HG02588 (cell line): ENCODE results near the gene TEN1.
"Not testable (repeated sequence)": the region's sequence is repeated elsewhere in the genome, so short reads cannot be mapped to it uniquely, and the experiment has no call there.

Experiments used
- ATAC-seq: cut with Tn5 transposase; IDR thresholded peaks from one replicate; pipeline ENCODE4 v1.9.1; 2021; ENCODE audit warnings: mild to moderate bottlenecking, moderate library complexity; ENCODE audit not compliant: unreplicated experiment

TEN1 gene

GRCh38 chr17:76024353-76024752, 45.3 kb downstream of the TEN1 start:
- ATAC-seq, result no peak

GRCh38 chr17:76025294-76025693, 46.3 kb downstream of the TEN1 start:
- ATAC-seq, result no peak

DNA sequence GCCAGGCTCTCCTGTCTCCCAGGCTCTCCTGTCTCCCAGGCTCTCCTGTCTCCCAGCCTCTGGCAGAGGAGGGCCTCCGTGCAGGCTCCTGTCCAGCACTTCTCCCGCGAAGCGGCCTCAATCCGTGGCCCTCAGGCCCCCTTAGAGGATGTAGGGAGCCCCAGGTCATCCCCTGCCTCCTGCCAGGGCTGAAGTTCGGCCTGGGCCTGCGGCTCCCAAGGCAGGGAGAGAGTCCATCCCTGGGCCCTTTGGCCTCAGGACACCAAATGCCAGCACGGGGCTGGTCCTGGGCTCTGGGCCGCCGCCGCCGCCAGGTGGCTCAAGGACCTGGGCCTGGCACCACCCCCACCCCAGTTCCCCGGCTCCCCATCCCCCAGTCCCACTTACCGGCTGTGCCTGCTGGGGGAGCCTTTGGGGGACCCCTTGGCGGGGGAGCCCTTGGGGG, 47.7 kb downstream of the TEN1 start:
- no peak for ATAC-seq

GRCh38 chr17:76027159-76027839, 48.3 kb downstream of the TEN1 start, which contains the start of gene EVPL:
TSS of gene EVPL (minus strand) at chr17:76027306. CDS start at chr17:76027198, 108 bp downstream.
- no peak for ATAC-seq

- ATAC-seq, result no peak
These were observed 53.2 kb downstream of the TEN1 start for GRCh38 chr17:76032073-76032779.

- no peak for ATAC-seq
These were observed 53.7 kb downstream of the TEN1 start for GRCh38 chr17:76032780-76033108.

DNA sequence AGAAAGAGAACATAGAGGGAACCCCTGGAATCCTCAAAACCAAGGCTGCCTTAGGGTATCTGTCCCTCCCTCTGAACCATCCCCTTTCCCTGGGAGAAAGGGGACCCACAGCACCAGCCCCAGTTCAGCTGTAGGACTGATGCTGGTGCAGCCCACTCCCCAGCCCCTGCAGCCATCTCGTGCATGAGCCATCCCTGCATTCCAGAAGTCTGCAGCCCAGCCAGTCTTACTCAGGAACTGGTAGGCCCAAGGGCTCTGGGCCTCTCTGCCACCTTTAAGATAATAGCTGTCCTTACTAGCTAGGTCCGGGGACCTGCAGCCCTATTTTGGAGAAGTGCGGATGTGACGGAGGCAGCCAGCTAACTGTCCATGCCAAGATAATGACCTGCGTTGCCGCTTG, 54.1 kb downstream of the TEN1 start:
- ATAC-seq, result no peak

GRCh38 chr17:76034428-76035350, 55.6 kb downstream of the TEN1 start:
- ATAC-seq, result no peak

DNA sequence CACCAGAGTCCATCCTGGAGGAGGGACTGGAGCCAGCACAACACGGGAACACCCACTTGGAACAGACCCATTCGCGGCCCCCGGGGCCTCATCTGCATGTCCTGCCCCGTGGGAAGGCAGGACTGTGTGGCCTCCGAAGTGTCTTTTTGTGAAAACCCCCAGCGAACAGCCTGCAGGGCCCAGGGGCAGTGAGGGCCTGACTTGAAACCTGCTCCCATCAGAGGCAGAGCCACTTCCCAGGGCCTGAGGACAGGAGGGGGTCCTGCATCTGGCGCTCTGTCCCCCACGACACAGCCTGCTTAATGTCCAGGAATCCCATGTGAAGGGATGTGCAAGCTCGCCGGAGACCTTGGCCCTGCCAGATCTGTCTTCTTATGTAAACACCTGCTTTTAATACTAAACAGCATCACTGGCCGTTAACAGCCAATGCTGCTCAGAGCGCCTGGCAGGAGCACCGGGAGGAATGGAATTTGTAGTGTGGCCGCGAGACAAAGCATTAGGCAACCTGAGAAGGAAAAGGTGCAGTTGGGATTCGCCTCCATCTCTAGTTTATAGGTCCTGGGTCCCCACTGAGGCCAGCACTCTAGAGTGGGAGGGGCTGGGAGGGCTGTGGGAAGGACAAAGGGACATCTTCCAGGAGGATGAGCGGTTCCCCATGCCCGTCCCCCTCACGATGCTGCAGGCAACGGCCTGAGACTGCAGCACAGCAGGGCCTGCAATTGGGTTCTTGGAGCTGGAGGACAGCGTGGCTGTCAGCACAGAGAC, 57.6 kb downstream of the TEN1 start:
- no peak for ATAC-seq

GRCh38 chr17:76038050-76038449, 59.0 kb downstream of the TEN1 start:
- no peak for ATAC-seq

DNA sequence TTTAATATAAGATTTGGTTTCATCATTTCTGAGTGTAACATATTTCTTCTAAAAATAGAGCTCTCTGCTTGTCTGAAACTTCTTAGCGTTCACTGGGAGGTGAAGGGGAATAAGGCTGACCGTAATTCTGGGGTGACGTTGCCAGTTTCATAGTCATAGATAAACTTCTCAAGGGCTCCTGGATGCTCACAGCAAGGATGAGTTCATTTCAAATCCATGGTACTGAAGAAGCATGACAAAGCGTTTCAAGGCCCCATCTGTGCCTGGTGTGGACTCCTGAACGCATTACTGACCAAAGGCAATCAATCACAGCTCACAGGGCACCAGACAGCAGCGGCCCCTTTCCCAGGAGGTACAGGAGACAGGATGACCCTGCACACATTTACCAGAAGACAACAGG, 60.1 kb downstream of the TEN1 start:
- ATAC-seq, result no peak

GRCh38 chr17:76040376-76040775, 61.3 kb downstream of the TEN1 start:
- no peak for ATAC-seq

GRCh38 chr17:76042868-76043267, 63.8 kb downstream of the TEN1 start:
- not testable (repeated sequence) for ATAC-seq

GRCh38 chr17:76044475-76045007, 65.5 kb downstream of the TEN1 start:
- ATAC-seq, result not testable (repeated sequence)

- ATAC-seq, result no peak
These were observed 67.0 kb downstream of the TEN1 start for GRCh38 chr17:76046064-76046463.

GRCh38 chr17:76048025-76048605, 69.1 kb downstream of the TEN1 start:
- ATAC-seq, result no peak

DNA sequence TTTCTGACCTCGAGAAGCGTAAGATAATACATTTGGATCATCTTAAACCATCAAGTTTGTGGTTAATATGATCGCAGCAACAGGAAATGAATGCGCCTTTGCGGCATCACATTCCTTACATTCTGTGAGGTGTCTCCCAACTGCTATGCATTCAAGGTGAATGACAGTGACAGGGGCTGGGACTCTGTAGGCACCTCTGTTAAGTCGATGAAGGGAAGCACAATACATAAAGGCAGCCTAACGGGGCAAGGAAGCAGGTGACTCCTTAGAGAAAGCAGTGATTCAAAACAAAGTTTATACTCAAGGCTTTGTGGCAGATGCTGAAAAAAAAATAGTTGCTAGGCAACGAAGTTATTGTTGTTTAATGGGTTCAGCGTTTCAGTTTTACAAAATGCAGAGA, 69.7 kb downstream of the TEN1 start:
- ATAC-seq, result no peak

DNA sequence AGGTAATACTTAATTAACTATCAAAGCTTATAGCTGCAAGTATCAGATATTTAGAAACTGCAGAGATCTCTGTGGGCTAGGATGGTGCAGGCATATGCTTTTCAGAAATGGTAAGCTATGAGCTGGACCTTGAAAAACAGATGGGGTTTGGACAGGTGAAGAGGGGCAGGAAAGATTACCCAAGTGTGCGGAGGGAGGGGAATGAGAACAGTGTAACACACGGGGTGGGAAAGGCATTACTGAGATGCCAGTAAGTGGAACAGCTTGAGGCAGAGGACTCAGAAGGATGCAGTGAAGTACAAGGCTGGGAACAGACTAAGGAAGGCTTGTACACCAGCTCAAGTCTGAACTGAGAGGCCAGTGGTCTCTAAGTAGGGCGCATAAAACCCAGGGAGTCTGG, 70.2 kb downstream of the TEN1 start:
- ATAC-seq, result no peak

- no peak for ATAC-seq
These were observed 70.9 kb downstream of the TEN1 start for GRCh38 chr17:76049836-76050537.
